HepG2 (cell line): ENCODE results near the gene KCNK18. TPM values are rescaled to one million over a fixed set of nuclear protein-coding genes. Genes with fewer than 3 reads are reported as not detected.

Experiments used
- ATAC-seq: fragments of 200-7000 bp; cut with Tn5 transposase; 3 replicates; pipeline ENCODE4 v1.9.1; 2020; ENCODE audit warnings: mild to moderate bottlenecking, moderate library complexity
- BruUV-seq: library from RNA; stranded (reverse); fragments of 400-500 nt; replicated peaks from 2 replicates; lab custom pipeline; 2021; lab: Mats Ljungman, UMichigan
- CTCF ChIA-PET: fragments of 300-600 bp; formaldehyde crosslinking; extraction: SDS; loops from one replicate; lab custom pipeline; 2021; ENCODE audit warnings: low total read pairs, inconsistent platforms, low intra/inter-chr PET ratio; lab: Yijun Ruan, JAX
- POLR2A ChIA-PET: fragments of 350-600 bp; sonication (Branson Sonifier 250); formaldehyde crosslinking; loops from one replicate; lab custom pipeline; 2020; ENCODE audit warnings: antibody characterized with exemption, inconsistent platforms; lab: Yijun Ruan, JAX
- DNase-seq: peaks from one replicate; pipeline ENCODE4 v3.0.0-alpha.2; 2015; ENCODE audit warnings: low spot score
- FAIRE-seq: peaks from 3 replicates; lab custom pipeline; 2011; peaks lifted over from hg19 to GRCh38; lab: Jason Lieb, UNC
- H2AFZ ChIP-seq: one replicate; pipeline ENCODE4 v1.6.1; 2011; ENCODE audit warnings: low read length, inconsistent platforms
- H3K27ac ChIP-seq: fragments of 300-600 bp; 3 replicates; pipeline ENCODE4 v1.8.0; 2011; ENCODE audit warnings: mixed run types, mild to moderate bottlenecking, mixed read lengths, low read length, inconsistent platforms; ENCODE audit not compliant: insufficient read depth; ENCODE audit errors: extremely low read length
- H3K27me3 ChIP-seq, 2 experiments: fragments of 200-600 bp in 1 of 2; 2 replicates in 1 of 2; 3 replicates in 1 of 2; pipeline versions ENCODE4 v1.6.0 to v1.8.0; 2011; ENCODE audit warnings: low read length in 2 of 2, mild to moderate bottlenecking in 2 of 2, moderate library complexity in 2 of 2, inconsistent platforms in 1 of 2; ENCODE audit not compliant: insufficient read depth in 2 of 2, control insufficient read depth in 1 of 2
- H3K36me3 ChIP-seq, 2 experiments: fragments of 200-600 bp in 1 of 2; replicated peaks in 1 of 2; 2 replicates in 1 of 2; 3 replicates in 1 of 2; pipeline versions ENCODE4 v1.5.1 to v1.8.0; 2011; ENCODE audit warnings: low read length in 2 of 2, inconsistent platforms in 1 of 2; ENCODE audit not compliant: insufficient read depth in 2 of 2, control insufficient read depth in 1 of 2
- H3K4me1 ChIP-seq: 2 replicates; pipeline ENCODE4 v1.5.1; 2012; ENCODE audit warnings: low read length, inconsistent platforms; ENCODE audit not compliant: insufficient read depth
- H3K4me2 ChIP-seq: 2 replicates; pipeline ENCODE4 v1.6.0; 2011; ENCODE audit warnings: low read depth, low read length, inconsistent platforms
- H3K4me3 ChIP-seq, 3 experiments: fragments of 200-600 bp in 1 of 3; sonication (generic), shearing (Covaris generic) in 1 of 3; replicated peaks in 1 of 3; 2 replicates each; pipeline ENCODE4 v1.5.1; 2011 to 2016; ENCODE audit warnings: low read length in 3 of 3, inconsistent platforms in 2 of 3, low read depth in 2 of 3, mild to moderate bottlenecking in 2 of 3, control low read depth in 1 of 3, mixed read lengths in 1 of 3; ENCODE audit not compliant: insufficient read depth in 1 of 3
- H3K79me2 ChIP-seq: one replicate; pipeline ENCODE4 v1.6.1; 2011; ENCODE audit warnings: low read length, inconsistent platforms; ENCODE audit not compliant: insufficient read depth
- H3K9ac ChIP-seq: 2 replicates; pipeline ENCODE4 v1.6.0; 2011; ENCODE audit warnings: mild to moderate bottlenecking, low read depth, low read length, inconsistent platforms; ENCODE audit not compliant: insufficient read depth
- H3K9me3 ChIP-seq: 2 replicates; pipeline ENCODE4 v1.5.1; 2012; ENCODE audit warnings: mild to moderate bottlenecking, low read length
- H4K20me1 ChIP-seq: 2 replicates; pipeline ENCODE4 v1.6.0; 2011; ENCODE audit warnings: inconsistent platforms, mild to moderate bottlenecking, low read length, moderate library complexity; ENCODE audit not compliant: insufficient read depth
- DZIP1 ChIP-seq: sonication (generic); formaldehyde crosslinking; IDR thresholded peaks from 2 replicates; pipeline ENCODE4 v1.5.0; 2020; ENCODE audit warnings: mild to moderate bottlenecking, missing genetic modification reagents
- HMG20B ChIP-seq: conservative IDR thresholded peaks from 2 replicates; pipeline ENCODE4 v1.6.1; 2016; ENCODE audit warnings: missing genetic modification reagents, missing compliant biosample characterization
- HNF4G ChIP-seq, 2 experiments: sonication (generic) in 1 of 2; formaldehyde crosslinking in 1 of 2; IDR thresholded peaks; 2 replicates each; pipeline versions ENCODE4 v1.4.0 to v1.6.1; 2011 to 2020; ENCODE audit warnings: borderline replicate concordance in 2 of 2, low read depth in 2 of 2, mild to moderate bottlenecking in 2 of 2, low read length in 1 of 2, missing genetic modification reagents in 1 of 2, moderate library complexity in 1 of 2
- NR1H2 ChIP-seq: sonication (generic); formaldehyde crosslinking; IDR thresholded peaks from 2 replicates; pipeline ENCODE4 v1.8.1; 2022; ENCODE audit warnings: low read depth, missing genetic modification reagents, borderline replicate concordance
- RXRA ChIP-seq: sonication (generic); formaldehyde crosslinking; IDR thresholded peaks from 2 replicates; pipeline ENCODE4 v1.5.1; 2020; ENCODE audit warnings: missing genetic modification reagents
- ZBTB46 ChIP-seq: sonication (generic); formaldehyde crosslinking; IDR thresholded peaks from 2 replicates; pipeline ENCODE4 v1.4.0; 2020; ENCODE audit warnings: mild to moderate bottlenecking, missing genetic modification reagents, borderline replicate concordance
- ZBTB7A ChIP-seq: sonication (generic); formaldehyde crosslinking; IDR thresholded peaks from 2 replicates; pipeline ENCODE4 v1.8.0; 2022; ENCODE audit warnings: mild to moderate bottlenecking, missing genetic modification reagents
- ZMAT5 ChIP-seq: sonication (generic); formaldehyde crosslinking; IDR thresholded peaks from 2 replicates; pipeline ENCODE4 v1.5.0; 2020; ENCODE audit warnings: mild to moderate bottlenecking, low read depth, missing genetic modification reagents, borderline replicate concordance
- ZNF597 ChIP-seq: sonication (generic); formaldehyde crosslinking; IDR thresholded peaks from 2 replicates; pipeline ENCODE4 v1.5.0; 2020; ENCODE audit warnings: missing genetic modification reagents
- ZNF883 ChIP-seq: sonication (generic); formaldehyde crosslinking; IDR thresholded peaks from 2 replicates; pipeline ENCODE4 v1.5.1; 2020; ENCODE audit warnings: mild to moderate bottlenecking, missing genetic modification reagents; ENCODE audit errors: not compliant biosample characterization
- WGBS: methylation state at CpG from one replicate; pipeline ENCODE4 v1.1.6; 2017; ENCODE audit warnings: low lambda C conversion rate; 5-methylcytosine and 5-hydroxymethylcytosine counted together
- in situ Hi-C: cut with HindIII; loops from 2 replicates; pipeline ENCODE4 v1.10.0; 2017; ENCODE audit warnings: low pct_unique_long_range_greater_than_20kb; ENCODE audit not compliant: extremely low pct_ligation_motif_present
- intact Hi-C: fragments of 100-400 bp; cut with micrococcal nuclease; formaldehyde crosslinking; loops from one replicate; pipeline ENCODE4 v1.10.0; 2022; ENCODE audit not compliant: unreplicated experiment
- polyA plus RNA-seq, 8 experiments: library from polyadenylated mRNA; depleted of rRNA in 3 of 8; stranded (reverse) in 7 of 8; unstranded in 1 of 8; fragments of >200 nt; fragmentation: Illumina TruSeq in 4 of 8; extraction: Trizol in 4 of 8; gene quantifications; 2 replicates each; pipeline versions ENCODE4 v1.2.1 to v1.2.3, GENCODE V29; 2011 to 2016; ENCODE audit warnings: low read depth in 4 of 8, missing spikeins in 1 of 8, mixed read lengths in 1 of 8; ENCODE audit not compliant: insufficient read depth in 1 of 8
- total RNA-seq, 5 experiments: library from RNA; depleted of rRNA; stranded (reverse); fragments of >200 nt; fragmentation: Illumina TruSeq; extraction: Trizol; gene quantifications; 2 replicates each; pipeline ENCODE4 v1.2.3, GENCODE V29; 2016; ENCODE audit warnings: low read depth in 1 of 5

Gene KCNK18
- total and polyA plus RNA-seq, 2 of the 13 experiments (the other 11 are each of a cell fraction or from before 2014, with no cell fraction given): not detected

- TF ChIP-seq ZMAT5 (CRISPR knock-in tag): no peak
- TF ChIP-seq NR1H2: no peak
- no peak for TF ChIP-seq RXRA (CRISPR knock-in tag)
- TF ChIP-seq HNF4G (IDR thresholded peaks at IDR 0.05; ENCODE audit: borderline replicate concordance, low read depth, low read length): no peak
- TF ChIP-seq HNF4G (CRISPR knock-in tag; IDR thresholded peaks at IDR 0.05; ENCODE audit: borderline replicate concordance, low read depth): no peak
- no peak for TF ChIP-seq ZNF597 (CRISPR knock-in tag)
- TF ChIP-seq HMG20B (CRISPR knock-in tag): no peak
Observed at GRCh38 chr10:117152668-117153067, 44.6 kb upstream of the KCNK18 start (continued).

- no peak overlapping the region for H3K27ac ChIP-seq
- no TSS peak for BruUV-seq
- ATAC-seq: no peak
- H2AFZ ChIP-seq: no peak overlapping the region
- no peaks in the 10 kb centered on the region for H3K79me2 ChIP-seq
- no peaks in the 10 kb centered on the region for H3K4me1 ChIP-seq
- DNase-seq: no peak
- no peaks in the 10 kb centered on the region for H3K9me3 ChIP-seq
- POLR2A ChIA-PET: no interaction called here
- FAIRE-seq: no peak
- intact Hi-C loops (no loop called here), in situ Hi-C loops (no loop called here)
- 0% methylated on average over 2 of the region's 2 CpGs for WGBS
- H3K27me3 ChIP-seq: peaks cover 2 to 58% of the 10 kb centered on the region in 2 experiments; a peak in 4 of 5 replicates
- no peak overlapping the region for H3K4me3 ChIP-seq
- no peak overlapping the region for H3K9ac ChIP-seq
- CTCF ChIA-PET: no interaction called here
- no peak overlapping the region for H3K4me2 ChIP-seq
- no peak for TF ChIP-seq DZIP1 (CRISPR knock-in tag)
- TF ChIP-seq ZBTB7A (CRISPR knock-in tag): no peak
- TF ChIP-seq ZNF883 (CRISPR knock-in tag): no peak
- no peak for TF ChIP-seq ZBTB46 (CRISPR knock-in tag)
- H4K20me1 ChIP-seq: no peaks in the 10 kb centered on the region
- no peaks in the 10 kb centered on the region for H3K36me3 ChIP-seq
Observed at GRCh38 chr10:117158297-117158696, 39.0 kb upstream of the KCNK18 start.
